ENCODE data around the gene PRAMEF9.
"Not testable (repeated sequence)": the region's sequence is repeated elsewhere in the genome, so short reads cannot be mapped to it uniquely, and the experiment has no call there.

GRCh38 chr1:13222788-13223187 is 51.1 kb downstream of the PRAMEF9 start:
- TF ChIP-seq SUZ12 (IDR thresholded peaks at IDR 0.05; ENCODE audit: extremely low read depth, insufficient read depth, insufficient read length); YY1 (IDR thresholded peaks at IDR 0.05; ENCODE audit: insufficient read depth, insufficient read length); ZNF274 (IDR thresholded peaks at IDR 0.05; ENCODE audit: low read depth, low read length): not testable (repeated sequence)
